K562 (cell line): ENCODE measurements around the gene ZNF77. TPM values are rescaled to one million over a fixed set of nuclear protein-coding genes. Genes with fewer than 3 reads are reported as not detected.

Experiments used
- CCNT2 ChIP-seq: IDR thresholded peaks from 2 replicates; pipeline ENCODE4 v1.6.1; 2011; ENCODE audit warnings: borderline replicate concordance, low read depth, mild to moderate bottlenecking, moderate library complexity, mixed read lengths, low read length; ENCODE audit not compliant: insufficient read length; ENCODE audit errors: extremely low read depth
- CEBPG ChIP-seq, 3 experiments: fragments of 200-800 bp in 1 of 3; sonication (Bioruptor generic) in 1 of 3; sonication (generic) in 1 of 3; formaldehyde crosslinking in 1 of 3; IDR thresholded peaks in 2 of 3; conservative IDR thresholded peaks in 1 of 3; 2 replicates each; pipeline versions ENCODE4 v1.6.1 to v1.8.0; 2016 to 2022; ENCODE audit warnings: missing compliant biosample characterization in 2 of 3, missing genetic modification characterization in 2 of 3, mild to moderate bottlenecking in 1 of 3, missing genetic modification reagents in 1 of 3
- CREBBP ChIP-seq: IDR thresholded peaks from one replicate; pipeline ENCODE4 v1.6.1; 2012; ENCODE audit warnings: low read depth, mild to moderate bottlenecking, control low read depth, inconsistent platforms, low read length
- FOS ChIP-seq: IDR thresholded peaks from 3 replicates; pipeline ENCODE4 v1.6.1; 2011; ENCODE audit not compliant: insufficient read length; ENCODE audit errors: extremely low read depth
- KDM5B ChIP-seq: fragments of 200-600 bp; sonication (generic); IDR thresholded peaks from 2 replicates; pipeline ENCODE4 v1.6.1; 2012; ENCODE audit warnings: low read depth, mild to moderate bottlenecking, moderate library complexity, low read length, control low read depth, inconsistent platforms; ENCODE audit not compliant: insufficient replicate concordance
- NR2C2 ChIP-seq, 2 experiments: fragments of 200-800 bp in 1 of 2; sonication (Bioruptor generic) in 1 of 2; sonication (generic) in 1 of 2; formaldehyde crosslinking in 1 of 2; IDR thresholded peaks; 2 replicates each; pipeline versions ENCODE4 v1.6.1 to v1.8.0; 2016 to 2022; ENCODE audit warnings: mild to moderate bottlenecking in 1 of 2, missing compliant biosample characterization in 1 of 2, missing genetic modification characterization in 1 of 2, missing genetic modification reagents in 1 of 2
- polyA plus RNA-seq, 8 experiments: library from polyadenylated mRNA; depleted of rRNA in 4 of 8; stranded (reverse) in 5 of 8; unstranded in 3 of 8; fragments of >200 nt; fragmentation: Nextera tagmentation in 2 of 8; fragmentation: Illumina TruSeq in 1 of 8; extraction: Ambion mirVana in 2 of 8; extraction: Trizol in 1 of 8; gene quantifications; 2 replicates each; pipeline versions ENCODE4 v1.2.1 to v1.2.3, GENCODE V29; 2011 to 2014; ENCODE audit warnings: inconsistent platforms in 1 of 8, missing spikeins in 1 of 8
- total RNA-seq, 7 experiments: library from RNA; depleted of rRNA in 6 of 7; stranded (reverse); fragments of >200 nt in 6 of 7; fragmentation: Illumina TruSeq in 2 of 7; extraction: Trizol in 2 of 7; gene quantifications; 2 replicates each; pipeline versions ENCODE4 v1.2.1 to v1.2.3, GENCODE V29; 2011 to 2021; ENCODE audit warnings: low replicate concordance in 1 of 7
- TF ChIP-seq, protein P1 (sequence below): fragments of 250-450 bp; sonication (Bioruptor Pico); IDR thresholded peaks from 2 replicates; pipeline ENCODE4 v1.5.0; 2021; ENCODE audit warnings: mild to moderate bottlenecking, borderline replicate concordance
- TF ChIP-seq, protein P2 (sequence below): fragments of 450-650 bp; formaldehyde crosslinking; IDR thresholded peaks from 2 replicates; pipeline ENCODE4 v1.4.0; 2022; ENCODE audit warnings: missing genetic modification characterization
- TF ChIP-seq, protein P3 (sequence below), 2 experiments: fragments of 450-650 bp; formaldehyde crosslinking in 1 of 2; IDR thresholded peaks; 2 replicates each; pipeline versions ENCODE4 v1.4.0 to v1.6.1; 2014 to 2020; ENCODE audit warnings: mild to moderate bottlenecking in 2 of 2, borderline replicate concordance in 1 of 2, low read depth in 1 of 2
- TF ChIP-seq, protein P4 (sequence below): fragments of 200-800 bp; sonication (Bioruptor generic); IDR thresholded peaks from 2 replicates; pipeline ENCODE4 v1.6.1; 2017; ENCODE audit warnings: missing genetic modification characterization, missing compliant biosample characterization

ZNF77 gene
- total and polyA plus RNA-seq, 9 of the 15 experiments (the other 6 are each of a cell fraction or from before 2014, with no cell fraction given) = 4.3 to 14.5 (median 7.7) TPM

DNA sequence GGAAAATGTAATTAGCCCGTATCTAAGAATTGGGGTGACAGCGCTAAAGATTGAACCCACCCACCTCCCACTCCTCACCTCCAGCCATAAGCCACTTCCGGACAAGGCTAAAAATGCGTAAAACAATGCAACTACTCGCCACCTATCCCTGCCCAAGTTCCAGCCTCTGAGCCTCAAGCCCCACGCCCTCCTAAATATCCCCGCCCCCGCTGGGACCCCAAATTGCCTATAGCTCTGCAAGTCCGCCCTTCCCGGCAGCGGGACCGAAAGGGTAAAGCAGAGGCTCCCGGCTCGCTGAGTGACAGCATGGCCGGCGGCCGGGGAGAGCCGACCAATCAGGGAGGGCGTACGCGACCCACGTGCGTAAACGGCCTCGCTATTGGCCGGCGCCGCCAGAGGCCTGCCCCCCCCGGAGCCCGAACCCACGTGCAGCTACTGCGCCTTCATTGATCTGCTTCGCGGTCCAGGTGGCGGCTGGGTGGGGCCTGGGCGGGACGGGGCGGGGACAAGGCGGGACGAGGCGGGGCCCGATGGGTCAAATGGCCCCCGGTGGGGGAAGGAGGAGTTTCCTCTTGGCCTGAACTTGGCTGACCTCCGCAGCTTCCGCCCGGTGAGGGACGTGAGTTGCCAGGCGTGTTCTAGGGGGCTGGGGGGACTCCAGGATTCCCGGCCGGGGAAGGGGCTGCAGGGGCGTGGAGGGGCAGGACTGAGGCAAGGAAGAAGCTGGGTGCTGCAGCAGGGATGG, 32.4 kb upstream of the ZNF77 start, which contains the start of gene TLE6 (continued):
- TF ChIP-seq, protein P1, sequence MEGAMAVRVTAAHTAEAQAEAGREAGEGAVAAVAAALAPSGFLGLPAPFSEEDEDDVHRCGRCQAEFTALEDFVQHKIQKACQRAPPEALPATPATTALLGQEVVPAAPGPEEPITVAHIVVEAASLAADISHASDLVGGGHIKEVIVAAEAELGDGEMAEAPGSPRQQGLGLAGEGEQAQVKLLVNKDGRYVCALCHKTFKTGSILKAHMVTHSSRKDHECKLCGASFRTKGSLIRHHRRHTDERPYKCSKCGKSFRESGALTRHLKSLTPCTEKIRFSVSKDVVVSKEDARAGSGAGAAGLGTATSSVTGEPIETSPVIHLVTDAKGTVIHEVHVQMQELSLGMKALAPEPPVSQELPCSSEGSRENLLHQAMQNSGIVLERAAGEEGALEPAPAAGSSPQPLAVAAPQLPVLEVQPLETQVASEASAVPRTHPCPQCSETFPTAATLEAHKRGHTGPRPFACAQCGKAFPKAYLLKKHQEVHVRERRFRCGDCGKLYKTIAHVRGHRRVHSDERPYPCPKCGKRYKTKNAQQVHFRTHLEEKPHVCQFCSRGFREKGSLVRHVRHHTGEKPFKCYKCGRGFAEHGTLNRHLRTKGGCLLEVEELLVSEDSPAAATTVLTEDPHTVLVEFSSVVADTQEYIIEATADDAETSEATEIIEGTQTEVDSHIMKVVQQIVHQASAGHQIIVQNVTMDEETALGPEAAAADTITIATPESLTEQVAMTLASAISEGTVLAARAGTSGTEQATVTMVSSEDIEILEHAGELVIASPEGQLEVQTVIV (CRISPR knock-in tag) = no peak
- TF ChIP-seq CEBPG (CRISPR knock-in tag; IDR thresholded peaks at IDR 0.05) (no peak), CEBPG (tag; conservative IDR thresholded peaks at IDR 0.05 in 1 of 2, IDR thresholded peaks at IDR 0.05 in 1 of 2) (no peak), CREBBP (no peak), NR2C2 (CRISPR knock-in tag; IDR thresholded peaks at IDR 0.05) (no peak), NR2C2 (tag; IDR thresholded peaks at IDR 0.05) (peak; percentile 94), CCNT2 (peak; percentile 88), KDM5B (peak; percentile 25), FOS (peak; percentile 86)
- TF ChIP-seq, protein P2, sequence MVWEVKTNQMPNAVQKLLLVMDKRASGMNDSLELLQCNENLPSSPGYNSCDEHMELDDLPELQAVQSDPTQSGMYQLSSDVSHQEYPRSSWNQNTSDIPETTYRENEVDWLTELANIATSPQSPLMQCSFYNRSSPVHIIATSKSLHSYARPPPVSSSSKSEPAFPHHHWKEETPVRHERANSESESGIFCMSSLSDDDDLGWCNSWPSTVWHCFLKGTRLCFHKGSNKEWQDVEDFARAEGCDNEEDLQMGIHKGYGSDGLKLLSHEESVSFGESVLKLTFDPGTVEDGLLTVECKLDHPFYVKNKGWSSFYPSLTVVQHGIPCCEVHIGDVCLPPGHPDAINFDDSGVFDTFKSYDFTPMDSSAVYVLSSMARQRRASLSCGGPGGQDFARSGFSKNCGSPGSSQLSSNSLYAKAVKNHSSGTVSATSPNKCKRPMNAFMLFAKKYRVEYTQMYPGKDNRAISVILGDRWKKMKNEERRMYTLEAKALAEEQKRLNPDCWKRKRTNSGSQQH = no peak
- TF ChIP-seq, protein P3, sequence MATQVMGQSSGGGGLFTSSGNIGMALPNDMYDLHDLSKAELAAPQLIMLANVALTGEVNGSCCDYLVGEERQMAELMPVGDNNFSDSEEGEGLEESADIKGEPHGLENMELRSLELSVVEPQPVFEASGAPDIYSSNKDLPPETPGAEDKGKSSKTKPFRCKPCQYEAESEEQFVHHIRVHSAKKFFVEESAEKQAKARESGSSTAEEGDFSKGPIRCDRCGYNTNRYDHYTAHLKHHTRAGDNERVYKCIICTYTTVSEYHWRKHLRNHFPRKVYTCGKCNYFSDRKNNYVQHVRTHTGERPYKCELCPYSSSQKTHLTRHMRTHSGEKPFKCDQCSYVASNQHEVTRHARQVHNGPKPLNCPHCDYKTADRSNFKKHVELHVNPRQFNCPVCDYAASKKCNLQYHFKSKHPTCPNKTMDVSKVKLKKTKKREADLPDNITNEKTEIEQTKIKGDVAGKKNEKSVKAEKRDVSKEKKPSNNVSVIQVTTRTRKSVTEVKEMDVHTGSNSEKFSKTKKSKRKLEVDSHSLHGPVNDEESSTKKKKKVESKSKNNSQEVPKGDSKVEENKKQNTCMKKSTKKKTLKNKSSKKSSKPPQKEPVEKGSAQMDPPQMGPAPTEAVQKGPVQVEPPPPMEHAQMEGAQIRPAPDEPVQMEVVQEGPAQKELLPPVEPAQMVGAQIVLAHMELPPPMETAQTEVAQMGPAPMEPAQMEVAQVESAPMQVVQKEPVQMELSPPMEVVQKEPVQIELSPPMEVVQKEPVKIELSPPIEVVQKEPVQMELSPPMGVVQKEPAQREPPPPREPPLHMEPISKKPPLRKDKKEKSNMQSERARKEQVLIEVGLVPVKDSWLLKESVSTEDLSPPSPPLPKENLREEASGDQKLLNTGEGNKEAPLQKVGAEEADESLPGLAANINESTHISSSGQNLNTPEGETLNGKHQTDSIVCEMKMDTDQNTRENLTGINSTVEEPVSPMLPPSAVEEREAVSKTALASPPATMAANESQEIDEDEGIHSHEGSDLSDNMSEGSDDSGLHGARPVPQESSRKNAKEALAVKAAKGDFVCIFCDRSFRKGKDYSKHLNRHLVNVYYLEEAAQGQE (IDR thresholded peaks at IDR 0.05; ENCODE audit: borderline replicate concordance) = peak; percentile 54
- TF ChIP-seq, protein P3 (CRISPR knock-in tag; IDR thresholded peaks at IDR 0.05; ENCODE audit: low read depth) = no peak
- TF ChIP-seq, protein P4, sequence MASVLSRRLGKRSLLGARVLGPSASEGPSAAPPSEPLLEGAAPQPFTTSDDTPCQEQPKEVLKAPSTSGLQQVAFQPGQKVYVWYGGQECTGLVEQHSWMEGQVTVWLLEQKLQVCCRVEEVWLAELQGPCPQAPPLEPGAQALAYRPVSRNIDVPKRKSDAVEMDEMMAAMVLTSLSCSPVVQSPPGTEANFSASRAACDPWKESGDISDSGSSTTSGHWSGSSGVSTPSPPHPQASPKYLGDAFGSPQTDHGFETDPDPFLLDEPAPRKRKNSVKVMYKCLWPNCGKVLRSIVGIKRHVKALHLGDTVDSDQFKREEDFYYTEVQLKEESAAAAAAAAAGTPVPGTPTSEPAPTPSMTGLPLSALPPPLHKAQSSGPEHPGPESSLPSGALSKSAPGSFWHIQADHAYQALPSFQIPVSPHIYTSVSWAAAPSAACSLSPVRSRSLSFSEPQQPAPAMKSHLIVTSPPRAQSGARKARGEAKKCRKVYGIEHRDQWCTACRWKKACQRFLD (CRISPR knock-in tag) = peak; percentile 49; the same call in 1 of the 2 replicates
